Measurements from ENCODE around the gene FADS3.
A peak's percentile ranks its signal among the peaks of the same experiment; 100 is the strongest.

DNA sequence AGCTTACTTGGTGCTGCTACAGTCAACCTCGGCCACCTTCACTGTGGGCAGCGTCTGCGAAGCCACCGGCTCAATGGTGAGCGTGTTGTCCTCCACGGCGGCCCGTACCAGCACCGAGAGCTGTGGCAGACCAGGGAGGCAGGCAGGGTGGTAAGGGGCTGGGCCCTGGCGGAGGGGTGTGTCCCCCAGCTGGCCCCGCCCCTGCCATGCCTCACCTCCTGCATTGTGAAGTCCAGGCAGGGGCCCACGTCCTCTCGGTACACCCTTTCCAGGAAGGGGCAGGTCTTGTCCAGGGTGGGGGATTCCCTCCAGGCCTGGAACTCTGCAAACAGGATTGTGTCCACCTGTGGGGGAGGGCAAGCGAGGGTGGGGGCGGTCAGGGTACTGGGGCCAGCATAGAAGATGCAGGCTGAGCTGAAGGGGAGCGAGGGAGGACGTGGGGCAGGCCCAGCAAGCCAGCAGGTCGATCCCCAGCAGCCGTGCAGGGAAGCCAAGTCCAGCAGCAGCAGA lies 13.2 kb upstream of the FADS3 start:
- TF ChIP-seq, protein P1, sequence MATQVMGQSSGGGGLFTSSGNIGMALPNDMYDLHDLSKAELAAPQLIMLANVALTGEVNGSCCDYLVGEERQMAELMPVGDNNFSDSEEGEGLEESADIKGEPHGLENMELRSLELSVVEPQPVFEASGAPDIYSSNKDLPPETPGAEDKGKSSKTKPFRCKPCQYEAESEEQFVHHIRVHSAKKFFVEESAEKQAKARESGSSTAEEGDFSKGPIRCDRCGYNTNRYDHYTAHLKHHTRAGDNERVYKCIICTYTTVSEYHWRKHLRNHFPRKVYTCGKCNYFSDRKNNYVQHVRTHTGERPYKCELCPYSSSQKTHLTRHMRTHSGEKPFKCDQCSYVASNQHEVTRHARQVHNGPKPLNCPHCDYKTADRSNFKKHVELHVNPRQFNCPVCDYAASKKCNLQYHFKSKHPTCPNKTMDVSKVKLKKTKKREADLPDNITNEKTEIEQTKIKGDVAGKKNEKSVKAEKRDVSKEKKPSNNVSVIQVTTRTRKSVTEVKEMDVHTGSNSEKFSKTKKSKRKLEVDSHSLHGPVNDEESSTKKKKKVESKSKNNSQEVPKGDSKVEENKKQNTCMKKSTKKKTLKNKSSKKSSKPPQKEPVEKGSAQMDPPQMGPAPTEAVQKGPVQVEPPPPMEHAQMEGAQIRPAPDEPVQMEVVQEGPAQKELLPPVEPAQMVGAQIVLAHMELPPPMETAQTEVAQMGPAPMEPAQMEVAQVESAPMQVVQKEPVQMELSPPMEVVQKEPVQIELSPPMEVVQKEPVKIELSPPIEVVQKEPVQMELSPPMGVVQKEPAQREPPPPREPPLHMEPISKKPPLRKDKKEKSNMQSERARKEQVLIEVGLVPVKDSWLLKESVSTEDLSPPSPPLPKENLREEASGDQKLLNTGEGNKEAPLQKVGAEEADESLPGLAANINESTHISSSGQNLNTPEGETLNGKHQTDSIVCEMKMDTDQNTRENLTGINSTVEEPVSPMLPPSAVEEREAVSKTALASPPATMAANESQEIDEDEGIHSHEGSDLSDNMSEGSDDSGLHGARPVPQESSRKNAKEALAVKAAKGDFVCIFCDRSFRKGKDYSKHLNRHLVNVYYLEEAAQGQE (IDR thresholded peaks at IDR 0.05; ENCODE audit: unreplicated experiment): no peak
- TF ChIP-seq, protein P2, sequence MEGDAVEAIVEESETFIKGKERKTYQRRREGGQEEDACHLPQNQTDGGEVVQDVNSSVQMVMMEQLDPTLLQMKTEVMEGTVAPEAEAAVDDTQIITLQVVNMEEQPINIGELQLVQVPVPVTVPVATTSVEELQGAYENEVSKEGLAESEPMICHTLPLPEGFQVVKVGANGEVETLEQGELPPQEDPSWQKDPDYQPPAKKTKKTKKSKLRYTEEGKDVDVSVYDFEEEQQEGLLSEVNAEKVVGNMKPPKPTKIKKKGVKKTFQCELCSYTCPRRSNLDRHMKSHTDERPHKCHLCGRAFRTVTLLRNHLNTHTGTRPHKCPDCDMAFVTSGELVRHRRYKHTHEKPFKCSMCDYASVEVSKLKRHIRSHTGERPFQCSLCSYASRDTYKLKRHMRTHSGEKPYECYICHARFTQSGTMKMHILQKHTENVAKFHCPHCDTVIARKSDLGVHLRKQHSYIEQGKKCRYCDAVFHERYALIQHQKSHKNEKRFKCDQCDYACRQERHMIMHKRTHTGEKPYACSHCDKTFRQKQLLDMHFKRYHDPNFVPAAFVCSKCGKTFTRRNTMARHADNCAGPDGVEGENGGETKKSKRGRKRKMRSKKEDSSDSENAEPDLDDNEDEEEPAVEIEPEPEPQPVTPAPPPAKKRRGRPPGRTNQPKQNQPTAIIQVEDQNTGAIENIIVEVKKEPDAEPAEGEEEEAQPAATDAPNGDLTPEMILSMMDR (conservative IDR thresholded peaks at IDR 0.05; ENCODE audit: low read depth in 2 of 2): no peak
- TF ChIP-seq JUNB (IDR thresholded peaks at IDR 0.05; ENCODE audit: unreplicated experiment) (no peak), POLR2AphosphoS5 (IDR thresholded peaks at IDR 0.05; ENCODE audit: low read depth) (peak; percentile 31; the same call in 1 of the 2 replicates), EZH2 (IDR thresholded peaks at IDR 0.05; ENCODE audit: low read depth, unreplicated experiment) (no peak), CREB1 (CRISPR knock-in tag; IDR thresholded peaks at IDR 0.05; ENCODE audit: low read depth) (no peak), EZH2phosphoT487 (IDR thresholded peaks at IDR 0.05; ENCODE audit: unreplicated experiment) (no peak), ZNF114 (CRISPR knock-in tag; IDR thresholded peaks at IDR 0.05) (no peak)
- TF ChIP-seq, protein P3, sequence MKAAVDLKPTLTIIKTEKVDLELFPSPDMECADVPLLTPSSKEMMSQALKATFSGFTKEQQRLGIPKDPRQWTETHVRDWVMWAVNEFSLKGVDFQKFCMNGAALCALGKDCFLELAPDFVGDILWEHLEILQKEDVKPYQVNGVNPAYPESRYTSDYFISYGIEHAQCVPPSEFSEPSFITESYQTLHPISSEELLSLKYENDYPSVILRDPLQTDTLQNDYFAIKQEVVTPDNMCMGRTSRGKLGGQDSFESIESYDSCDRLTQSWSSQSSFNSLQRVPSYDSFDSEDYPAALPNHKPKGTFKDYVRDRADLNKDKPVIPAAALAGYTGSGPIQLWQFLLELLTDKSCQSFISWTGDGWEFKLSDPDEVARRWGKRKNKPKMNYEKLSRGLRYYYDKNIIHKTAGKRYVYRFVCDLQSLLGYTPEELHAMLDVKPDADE (IDR thresholded peaks at IDR 0.05): no peak
